ENCODE results near the gene DENND4C.
"Not testable (repeated sequence)": the region's sequence is repeated elsewhere in the genome, so short reads cannot be mapped to it uniquely, and the experiment has no call there.

Gene DENND4C

GRCh38 chr9:19342947-19343346 lies 112.5 kb downstream of the DENND4C start:
- in situ Hi-C loops (cut with HindIII; ENCODE audit: low sequenced_read_pairs) = no loop called here

DNA sequence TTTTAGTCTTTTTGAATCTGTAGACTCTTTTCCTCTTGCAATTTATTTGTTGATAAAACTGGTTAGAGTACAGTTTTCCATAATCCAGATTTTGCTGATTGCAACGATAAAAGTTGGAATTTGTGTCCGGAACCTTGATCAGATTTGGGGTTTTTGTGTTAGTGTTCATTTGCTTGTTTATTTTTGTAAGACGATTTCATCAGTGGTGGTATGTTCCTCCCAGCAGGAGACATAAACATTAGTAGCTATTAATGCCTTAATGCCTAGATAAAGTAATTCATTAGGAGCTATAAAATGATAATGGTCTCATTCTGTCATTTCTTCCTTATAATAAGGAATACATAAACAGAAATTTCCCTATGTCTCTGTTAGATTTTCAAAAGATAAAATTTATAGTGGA lies 128.2 kb downstream of the DENND4C start:
- in situ Hi-C loops (cut with HindIII; ENCODE audit: low sequenced_read_pairs) = no loop called here

DNA sequence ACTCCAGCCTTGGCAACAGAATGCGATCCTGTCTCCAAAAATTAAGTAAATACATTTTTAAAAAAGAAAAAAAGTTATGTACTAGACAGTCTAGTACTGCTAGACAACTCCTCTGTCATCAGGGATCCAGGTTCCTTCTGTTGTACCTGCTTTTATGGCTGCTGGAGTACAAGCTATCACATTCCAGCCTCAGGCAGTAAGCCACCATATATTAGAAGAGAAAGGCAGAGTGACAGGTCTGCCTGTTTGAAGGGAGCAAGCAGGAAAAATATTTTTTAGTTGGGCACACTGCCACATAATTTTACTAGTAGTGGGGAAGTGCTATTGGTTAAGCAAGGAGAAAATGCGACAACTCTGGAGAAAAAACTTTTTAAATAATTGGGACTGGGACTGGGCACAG lies 138.6 kb downstream of the DENND4C start:
- in situ Hi-C loops (cut with HindIII; ENCODE audit: low sequenced_read_pairs) = no loop called here

GRCh38 chr9:19371942-19372341 lies 141.4 kb downstream of the DENND4C start:
- in situ Hi-C loops (cut with HindIII; ENCODE audit: low sequenced_read_pairs) = loop anchor here (5.0 kb wide), 1 partner anchor 75 kb away; no protein-coding TSS in a partner anchor

- in situ Hi-C loops (cut with HindIII; ENCODE audit: low sequenced_read_pairs) = loop anchor here (5.0 kb wide), 1 partner anchor 75 kb away; no protein-coding TSS in a partner anchor
Measured at GRCh38 chr9:19372567-19372966, 142.1 kb downstream of the DENND4C start.

- in situ Hi-C loops (cut with HindIII; ENCODE audit: low sequenced_read_pairs) = loop anchor here (5.0 kb wide), 1 partner anchor 76 kb away; no protein-coding TSS in a partner anchor
Measured at GRCh38 chr9:19373527-19373926, 143.0 kb downstream of the DENND4C start.

GRCh38 chr9:19375538-19375937 lies 145.0 kb downstream of the DENND4C start:
- in situ Hi-C loops (cut with HindIII; ENCODE audit: low sequenced_read_pairs) = loop anchor here (5.0 kb wide), 1 partner anchor 47 kb away; no protein-coding TSS in a partner anchor

GRCh38 chr9:19376931-19377330 lies 146.4 kb downstream of the DENND4C start:
- in situ Hi-C loops (cut with HindIII; ENCODE audit: low sequenced_read_pairs) = loop anchor here (5.0 kb wide), 1 partner anchor 45 kb away; no protein-coding TSS in a partner anchor

DNA sequence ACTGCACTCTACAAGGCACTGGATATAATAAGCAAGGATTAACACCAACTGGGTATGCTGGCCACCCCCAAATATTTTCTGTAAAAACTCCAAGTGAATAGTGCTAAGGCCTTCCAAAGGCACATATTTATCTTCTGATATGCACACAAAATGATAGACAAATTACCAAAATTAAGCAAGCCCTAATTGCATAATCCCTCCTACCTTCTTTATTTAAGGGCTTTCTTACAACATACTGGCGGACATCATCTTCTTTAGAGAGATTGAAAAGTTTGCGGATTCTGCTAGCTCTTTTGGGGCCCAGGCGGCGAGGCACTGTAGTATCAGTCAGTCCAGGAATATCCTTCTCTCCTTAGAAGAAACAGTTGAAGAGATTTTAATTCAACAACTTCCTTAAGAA lies 147.7 kb downstream of the DENND4C start:
- in situ Hi-C loops (cut with HindIII; ENCODE audit: low sequenced_read_pairs) = loop anchor here (5.0 kb wide), 1 partner anchor 44 kb away; no protein-coding TSS in a partner anchor

- in situ Hi-C loops (cut with HindIII; ENCODE audit: low sequenced_read_pairs) = loop anchor here (5.0 kb wide), 1 partner anchor 44 kb away; no protein-coding TSS in a partner anchor
Measured at GRCh38 chr9:19378647-19379046, 148.2 kb downstream of the DENND4C start.

DNA sequence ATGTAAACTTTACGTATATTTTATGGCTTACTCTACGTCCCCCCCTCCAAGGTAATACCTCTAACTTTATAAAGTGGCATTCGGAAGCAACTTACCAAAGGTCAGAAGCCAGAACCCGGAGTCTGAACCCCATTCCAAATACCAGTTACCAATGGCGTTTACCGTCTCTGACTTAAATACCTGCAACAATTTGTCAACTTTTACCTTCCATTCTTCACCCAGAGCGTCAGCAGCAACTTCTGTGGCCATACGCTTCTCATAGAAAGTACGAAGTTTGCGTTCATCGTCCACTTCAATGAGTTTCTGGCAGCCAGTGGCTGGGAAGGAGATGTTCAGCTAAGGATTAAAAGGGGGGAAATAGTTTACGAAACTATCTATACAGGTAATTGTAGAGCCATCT lies 148.8 kb downstream of the DENND4C start:
- in situ Hi-C loops (cut with HindIII; ENCODE audit: low sequenced_read_pairs) = loop anchor here (5.0 kb wide), 1 partner anchor 43 kb away; no protein-coding TSS in a partner anchor

DNA sequence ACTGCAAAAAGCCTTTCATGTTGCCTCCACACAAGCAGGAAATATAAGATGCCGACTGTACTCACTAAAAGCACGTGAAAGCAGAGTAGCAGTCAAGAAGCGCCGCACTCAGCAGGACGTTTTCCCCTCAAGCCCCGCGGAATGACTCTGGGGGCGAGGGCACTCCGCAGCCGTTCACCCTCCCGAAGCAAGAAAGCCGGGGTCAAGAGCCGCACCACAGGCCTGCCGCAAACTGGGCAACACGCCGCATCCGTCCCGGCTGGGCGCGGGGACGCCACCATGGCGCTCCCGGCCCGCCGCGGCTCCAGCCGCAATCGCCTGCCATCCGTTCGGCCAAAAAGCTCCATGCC lies 149.2 kb downstream of the DENND4C start:
- in situ Hi-C loops (cut with HindIII; ENCODE audit: low sequenced_read_pairs) = loop anchor here (5.0 kb wide), 1 partner anchor 43 kb away; no protein-coding TSS in a partner anchor

DNA sequence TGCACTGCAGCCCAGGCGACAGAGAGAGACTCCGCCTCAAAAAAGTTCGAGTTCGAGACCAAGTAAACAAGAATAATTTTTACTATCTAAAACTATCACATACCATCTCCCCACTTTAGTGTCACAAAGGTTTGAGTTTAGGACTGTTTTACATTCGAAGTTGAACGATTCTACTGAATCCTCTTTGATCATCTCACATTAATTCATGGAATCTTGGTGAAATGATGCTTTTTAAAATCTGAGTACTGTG lies 150.3 kb downstream of the DENND4C start:
- in situ Hi-C loops (cut with HindIII; ENCODE audit: low sequenced_read_pairs) = no loop called here

GRCh38 chr9:19381656-19382055 lies 151.2 kb downstream of the DENND4C start:
- in situ Hi-C loops (cut with HindIII; ENCODE audit: low sequenced_read_pairs) = no loop called here

DNA sequence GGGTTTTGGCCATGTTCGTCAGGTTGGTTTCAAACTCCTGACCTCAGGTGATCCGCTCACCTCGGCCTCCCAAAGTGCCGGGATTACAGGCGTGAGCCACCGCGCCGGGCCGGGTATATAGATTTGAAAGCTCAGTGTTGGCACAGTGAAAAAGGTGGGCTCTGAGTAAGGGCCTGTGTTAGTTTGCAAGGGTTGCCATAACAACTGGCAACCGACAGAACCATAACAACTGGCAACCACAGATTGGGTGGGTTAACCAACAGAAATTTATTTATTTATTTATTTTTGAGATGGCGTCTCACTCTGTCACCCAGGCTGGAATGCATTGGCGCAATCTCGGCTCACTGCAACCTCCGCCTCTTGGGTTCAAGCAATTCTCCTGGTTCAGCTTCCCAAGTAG lies 154.7 kb downstream of the DENND4C start:
- in situ Hi-C loops (cut with HindIII; ENCODE audit: low sequenced_read_pairs) = not testable (repeated sequence)

- in situ Hi-C loops (cut with HindIII; ENCODE audit: low sequenced_read_pairs) = no loop called here
Measured at GRCh38 chr9:19385786-19386501, 155.5 kb downstream of the DENND4C start.

- in situ Hi-C loops (cut with HindIII; ENCODE audit: low sequenced_read_pairs) = no loop called here
Measured at GRCh38 chr9:19386502-19387044, 156.1 kb downstream of the DENND4C start.

GRCh38 chr9:19387317-19387716 lies 156.8 kb downstream of the DENND4C start:
- in situ Hi-C loops (cut with HindIII; ENCODE audit: low sequenced_read_pairs) = no loop called here

DNA sequence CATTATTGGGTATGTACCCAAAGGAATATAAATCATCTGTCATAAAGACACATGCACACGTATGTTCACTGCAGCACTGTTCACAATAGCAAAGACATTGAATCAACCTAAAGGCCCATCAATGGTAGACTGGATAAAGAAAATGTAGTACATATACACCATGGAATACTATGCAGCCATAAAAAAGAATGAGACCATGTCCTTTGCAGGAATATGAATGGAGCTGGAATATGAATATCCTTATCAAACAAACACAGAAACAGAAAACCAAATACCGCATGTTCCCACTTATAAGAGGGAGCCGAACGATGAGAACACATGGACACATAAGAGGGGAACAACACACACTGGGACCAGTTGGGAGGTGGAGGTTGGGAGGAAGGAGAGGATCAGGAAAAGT lies 159.0 kb downstream of the DENND4C start:
- in situ Hi-C loops (cut with HindIII; ENCODE audit: low sequenced_read_pairs) = not testable (repeated sequence)

DNA sequence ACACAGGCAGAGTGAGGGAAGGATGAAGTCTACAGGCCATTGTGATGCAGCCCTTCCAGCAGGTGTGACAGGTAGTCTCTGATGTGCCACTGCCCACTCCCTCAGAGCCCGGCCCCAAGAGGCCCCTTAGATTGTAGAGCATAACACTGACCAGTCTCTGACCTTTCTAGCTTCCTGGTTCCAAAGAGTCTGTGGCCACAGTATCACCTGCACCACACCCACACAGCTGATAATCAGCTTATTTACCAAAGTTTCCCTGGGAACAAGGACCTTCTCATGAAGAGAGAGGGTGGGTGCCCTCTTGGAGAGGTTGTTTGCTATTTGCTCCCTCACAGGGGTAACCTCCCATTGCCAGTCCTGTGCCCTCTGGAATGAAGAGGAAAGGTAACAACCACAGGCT lies 167.4 kb downstream of the DENND4C start:
- in situ Hi-C loops (cut with HindIII; ENCODE audit: low sequenced_read_pairs) = no loop called here

- in situ Hi-C loops (cut with HindIII; ENCODE audit: low sequenced_read_pairs) = not testable (repeated sequence)
Measured at GRCh38 chr9:19403231-19403630, 172.7 kb downstream of the DENND4C start.

DNA sequence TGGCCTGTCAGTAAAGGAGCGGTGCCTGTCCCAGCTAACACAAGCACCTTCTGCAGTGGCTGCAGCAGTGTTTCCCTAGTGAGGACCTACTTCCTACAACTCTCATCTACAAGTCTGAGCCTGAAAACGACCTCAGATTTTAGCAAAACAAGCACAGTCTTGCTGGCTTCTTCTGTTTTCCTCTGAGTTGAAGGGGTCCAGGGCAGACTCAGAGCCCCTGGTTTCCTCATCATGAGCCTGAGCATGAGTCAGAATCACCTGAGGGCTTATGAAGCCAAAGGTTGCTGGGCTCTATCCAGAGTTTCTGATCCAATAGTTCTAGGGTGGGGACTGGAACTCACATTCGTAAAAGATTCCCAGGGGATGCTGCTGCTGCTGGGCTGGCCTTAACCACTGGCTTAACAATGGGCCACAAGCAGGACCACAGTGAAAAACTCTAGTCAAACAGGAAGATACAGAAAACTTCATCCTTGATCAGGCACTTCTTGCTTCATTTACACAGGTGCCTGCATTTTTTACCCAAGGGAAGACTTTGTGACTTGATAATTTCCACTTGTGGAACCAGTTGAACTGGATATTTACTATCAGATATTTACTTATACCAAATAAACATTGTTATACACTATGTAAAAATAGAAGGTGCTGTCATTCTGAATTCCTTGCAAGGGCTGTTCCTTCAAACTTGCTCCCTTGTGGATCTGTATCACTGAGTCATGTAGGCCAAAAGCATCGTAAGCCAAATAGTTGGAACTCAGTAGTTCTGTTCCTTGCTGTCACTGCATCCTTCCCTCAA lies 174.0 kb downstream of the DENND4C start:
- in situ Hi-C loops (cut with HindIII; ENCODE audit: low sequenced_read_pairs) = no loop called here

Measured in endothelial cell of hepatic sinusoid (primary cell).